IMR-90 (cell line): ENCODE measurements around the gene SLC12A6. TPM values are rescaled to one million over a fixed set of nuclear protein-coding genes. Genes with fewer than 3 reads are reported as not detected.

Experiments
- ATAC-seq: fragments of 200-7000 bp; cut with Tn5 transposase; 2 replicates; pipeline ENCODE4 v1.9.1; 2020; ENCODE audit warnings: low read depth, mild to moderate bottlenecking, moderate library complexity
- BruUV-seq: library from RNA; stranded (reverse); fragments of 400-500 nt; replicated peaks from 2 replicates; lab custom pipeline; 2021; lab: Mats Ljungman, UMichigan
- CTCF ChIA-PET: fragments of 300-600 bp; formaldehyde crosslinking; extraction: SDS; loops from one replicate; lab custom pipeline; 2021; ENCODE audit warnings: antibody characterized with exemption; lab: Yijun Ruan, JAX
- POLR2A ChIA-PET: fragments of 300-600 bp; sonication (Branson Sonifier 250); formaldehyde crosslinking; loops from one replicate; lab custom pipeline; 2022; ENCODE audit warnings: antibody characterized with exemption; ENCODE audit not compliant: unreplicated experiment; lab: Charles Lee
- DNase-seq: peaks from one replicate; pipeline ENCODE4 v3.0.0; 2013
- H2AFZ ChIP-seq: replicated peaks from 2 replicates; pipeline ENCODE3; 2013; ENCODE audit warnings: low read length, mild to moderate bottlenecking; ENCODE audit not compliant: poor library complexity
- H2AK5ac ChIP-seq: 2 replicates; pipeline ENCODE4 v1.6.1; 2013; ENCODE audit warnings: low read depth, low read length, inconsistent platforms
- H2AK9ac ChIP-seq: replicated peaks from 2 replicates; pipeline ENCODE3; 2013; ENCODE audit warnings: mild to moderate bottlenecking, low read depth, low read length, moderate library complexity; ENCODE audit not compliant: poor library complexity
- H2BK120ac ChIP-seq: 2 replicates; pipeline ENCODE4 v1.6.1; 2013; ENCODE audit warnings: low read depth, low read length, inconsistent platforms
- H2BK15ac ChIP-seq: 3 replicates; pipeline ENCODE4 v1.6.1; 2013; ENCODE audit warnings: low read depth, low read length, inconsistent platforms
- H2BK20ac ChIP-seq: 2 replicates; pipeline ENCODE4 v1.6.1; 2013; ENCODE audit warnings: low read depth, mild to moderate bottlenecking, inconsistent platforms, low read length, moderate library complexity
- H2BK5ac ChIP-seq: 2 replicates; pipeline ENCODE4 v1.6.1; 2013; ENCODE audit warnings: mild to moderate bottlenecking, low read depth, low read length, inconsistent platforms; ENCODE audit not compliant: poor library complexity, severe bottlenecking
- H3K14ac ChIP-seq: replicated peaks from 2 replicates; pipeline ENCODE4 v1.6.1; 2013; ENCODE audit warnings: low read depth, low read length, inconsistent platforms
- H3K18ac ChIP-seq: 2 replicates; pipeline ENCODE4 v1.6.1; 2013; ENCODE audit warnings: low read depth, low read length, control low read depth
- H3K23ac ChIP-seq: 2 replicates; pipeline ENCODE4 v1.6.1; 2013; ENCODE audit warnings: low read depth, low read length, inconsistent platforms
- H3K27ac ChIP-seq: 2 replicates; pipeline ENCODE4 v1.5.1; 2013; ENCODE audit warnings: mild to moderate bottlenecking, control low read depth, low read length; ENCODE audit not compliant: insufficient read depth
- H3K27me3 ChIP-seq: 2 replicates; pipeline ENCODE4 v1.6.1; 2013; ENCODE audit warnings: low read length; ENCODE audit not compliant: control insufficient read depth, insufficient read depth
- H3K36me3 ChIP-seq: 2 replicates; pipeline ENCODE4 v1.6.1; 2013; ENCODE audit warnings: low read length, mixed read lengths; ENCODE audit not compliant: control insufficient read depth, insufficient read depth
- H3K4ac ChIP-seq: 2 replicates; pipeline ENCODE4 v1.6.1; 2013; ENCODE audit warnings: low read depth, low read length, inconsistent platforms
- H3K4me1 ChIP-seq: 2 replicates; pipeline ENCODE4 v1.6.1; 2013; ENCODE audit warnings: low read length, mixed read lengths; ENCODE audit not compliant: control insufficient read depth, insufficient read depth
- H3K4me2 ChIP-seq: 2 replicates; pipeline ENCODE4 v1.6.1; 2013; ENCODE audit warnings: low read depth, mild to moderate bottlenecking, control low read depth, low read length, moderate library complexity
- H3K4me3 ChIP-seq: 2 replicates; pipeline ENCODE4 v1.5.1; 2013; ENCODE audit warnings: low read depth, mild to moderate bottlenecking, control low read depth, low read length, moderate library complexity; ENCODE audit not compliant: insufficient read depth
- H3K56ac ChIP-seq: 2 replicates; pipeline ENCODE4 v1.6.1; 2013; ENCODE audit warnings: low read length, inconsistent platforms; ENCODE audit not compliant: insufficient read depth; ENCODE audit errors: extremely low read depth
- H3K79me1 ChIP-seq, 2 experiments: 2 replicates each; pipeline ENCODE4 v1.6.1; 2013; ENCODE audit warnings: low read length in 2 of 2, inconsistent platforms in 1 of 2, low read depth in 1 of 2
- H3K9ac ChIP-seq: 2 replicates; pipeline ENCODE4 v1.6.1; 2013; ENCODE audit warnings: low read depth, low read length, control low read depth
- H3K9me1 ChIP-seq: 2 replicates; pipeline ENCODE4 v1.6.1; 2013; ENCODE audit warnings: low read length, inconsistent platforms; ENCODE audit not compliant: insufficient read depth
- H3K9me3 ChIP-seq: 2 replicates; pipeline ENCODE4 v1.6.1; 2013; ENCODE audit warnings: low read length; ENCODE audit not compliant: control insufficient read depth, insufficient read depth
- H4K20me1 ChIP-seq: 2 replicates; pipeline ENCODE4 v1.6.1; 2013; ENCODE audit warnings: low read length, inconsistent platforms; ENCODE audit not compliant: insufficient read depth
- H4K5ac ChIP-seq: 2 replicates; pipeline ENCODE4 v1.6.1; 2013; ENCODE audit warnings: mild to moderate bottlenecking, low read depth, low read length, control low read depth
- H4K8ac ChIP-seq, 2 experiments: 2 replicates each; pipeline ENCODE4 v1.6.1; 2013; ENCODE audit warnings: low read depth in 2 of 2, low read length in 2 of 2, control low read depth in 1 of 2, inconsistent platforms in 1 of 2
- H4K91ac ChIP-seq: 2 replicates; pipeline ENCODE4 v1.6.1; 2013; ENCODE audit warnings: low read depth, low read length, inconsistent platforms; ENCODE audit not compliant: insufficient read depth
- BHLHE40 ChIP-seq: fragments of 150-350 bp; IDR thresholded peaks from 2 replicates; pipeline ENCODE4 v1.6.1; 2016; ENCODE audit warnings: mild to moderate bottlenecking, low read depth, low read length
- CEBPB ChIP-seq: IDR thresholded peaks from 2 replicates; pipeline ENCODE4 v1.6.1; 2012; ENCODE audit warnings: low read depth, low read length, improper control_type of control experiment
- CHD1 ChIP-seq: IDR thresholded peaks from 2 replicates; pipeline ENCODE4 v1.6.1; 2012; ENCODE audit warnings: low read depth, low read length, improper control_type of control experiment
- ELK1 ChIP-seq: fragments of 150-350 bp; IDR thresholded peaks from 2 replicates; pipeline ENCODE4 v1.6.1; 2016; ENCODE audit warnings: low read depth, mild to moderate bottlenecking, low read length, moderate library complexity, borderline replicate concordance
- FOS ChIP-seq: fragments of 150-350 bp; IDR thresholded peaks from 2 replicates; pipeline ENCODE4 v1.6.1; 2016; ENCODE audit warnings: low read depth, low read length
- MAFK ChIP-seq: IDR thresholded peaks from 2 replicates; pipeline ENCODE4 v1.6.1; 2012; ENCODE audit warnings: low read depth, low read length, improper control_type of control experiment
- MAZ ChIP-seq: IDR thresholded peaks from 2 replicates; pipeline ENCODE4 v1.6.1; 2012; ENCODE audit warnings: low read depth, mild to moderate bottlenecking, low read length, improper control_type of control experiment, moderate library complexity, borderline replicate concordance
- MXI1 ChIP-seq: IDR thresholded peaks from 2 replicates; pipeline ENCODE4 v1.6.1; 2012; ENCODE audit warnings: low read depth, mild to moderate bottlenecking, low read length, moderate library complexity, borderline replicate concordance
- NFE2L2 ChIP-seq: fragments of 150-350 bp; IDR thresholded peaks from 2 replicates; pipeline ENCODE4 v1.6.1; 2016; ENCODE audit warnings: low read depth, mild to moderate bottlenecking, low read length
- POLR2A ChIP-seq: IDR thresholded peaks from 2 replicates; pipeline ENCODE4 v1.6.1; 2012; ENCODE audit warnings: mild to moderate bottlenecking, low read depth, low read length
- RAD21 ChIP-seq: IDR thresholded peaks from 2 replicates; pipeline ENCODE4 v1.6.1; 2012; ENCODE audit warnings: low read length, improper control_type of control experiment
- RCOR1 ChIP-seq: IDR thresholded peaks from 2 replicates; pipeline ENCODE4 v1.6.1; 2012; ENCODE audit warnings: mild to moderate bottlenecking, low read length, improper control_type of control experiment; ENCODE audit not compliant: insufficient replicate concordance
- RFX5 ChIP-seq: IDR thresholded peaks from 2 replicates; pipeline ENCODE4 v1.8.0; 2012; ENCODE audit warnings: low read depth, mild to moderate bottlenecking, low read length, moderate library complexity
- SMC3 ChIP-seq: fragments of 150-350 bp; IDR thresholded peaks from 2 replicates; pipeline ENCODE4 v1.6.1; 2016; ENCODE audit warnings: low read depth, mild to moderate bottlenecking, antibody characterized with exemption, low read length, moderate library complexity
- USF2 ChIP-seq: fragments of 150-350 bp; IDR thresholded peaks from 2 replicates; pipeline ENCODE4 v1.6.1; 2017; ENCODE audit warnings: mild to moderate bottlenecking, antibody characterized with exemption, low read length, low read depth
- WGBS, 2 experiments: methylation state at CpG; one replicate each; pipeline versions ENCODE4 v1.1.5 to v1.1.7; 2013; ENCODE audit warnings: missing lambda C conversion rate in 2 of 2; ENCODE audit not compliant: insufficient read length in 1 of 2; ENCODE audit errors: extremely low coverage in 2 of 2; 5-methylcytosine and 5-hydroxymethylcytosine counted together
- dilution Hi-C: fragments of 300-500 bp; cut with HindIII; formaldehyde crosslinking; loops from one replicate; pipeline ENCODE4 v1.14.3; 2018; ENCODE audit warnings: low sequenced_read_pairs; ENCODE audit not compliant: unreplicated experiment
- in situ Hi-C: fragments of 300-500 bp; cut with MboI; formaldehyde crosslinking; loops from 3 replicates; pipeline ENCODE4 v1.14.3; 2019; ENCODE audit warnings: low sequenced_read_pairs, inconsistent platforms, mixed read lengths
- intact Hi-C: fragments of 100-400 bp; cut with micrococcal nuclease; formaldehyde crosslinking; loops from 2 replicates; pipeline ENCODE4 v1.10.0; 2022
- polyA plus RNA-seq, 3 experiments: library from polyadenylated mRNA; depleted of rRNA; stranded (reverse); fragments of >200 nt; gene quantifications; 2 replicates each; pipeline ENCODE4 v1.2.3, GENCODE V29; 2012; ENCODE audit warnings: low replicate concordance in 1 of 3
- total RNA-seq: library from RNA; depleted of rRNA; stranded (reverse); fragments of >200 nt; gene quantifications from 2 replicates; pipeline ENCODE4 v1.2.3, GENCODE V29; 2012

SLC12A6 gene
- total and polyA plus RNA-seq, 2 of the 4 experiments (the other 2 are of a cell fraction): 7.7 to 10.2 TPM

- in situ Hi-C loops: loop anchor here (10.0 kb wide), 1 partner anchor 259 kb away; the partner anchor contains the start of genes EMC7 and PGBD4
- CTCF ChIA-PET: interaction anchor here (0.7 kb wide), 1 partner anchor 217 kb away, joined by 3 read pairs; no protein-coding TSS in a partner anchor
- no peak overlapping the region for H2BK20ac ChIP-seq
Observed at GRCh38 chr15:34364041-34364440, 26.5 kb upstream of the SLC12A6 start.

More at GRCh38 chr15:34364041-34364440, 26.5 kb upstream of the SLC12A6 start:
- TF ChIP-seq POLR2A (no peak), RAD21 (no peak), USF2 (no peak), MXI1 (no peak), CHD1 (no peak), MAZ (no peak), BHLHE40 (no peak), FOS (no peak), RFX5 (no peak), RCOR1 (no peak), CEBPB (no peak), MAFK (no peak), SMC3 (no peak), NFE2L2 (no peak), ELK1 (no peak)
- Histone ChIP-seq H4K5ac (no peak overlapping the region), H2BK120ac (no peak overlapping the region), H3K18ac (no peak overlapping the region), H2AK5ac (no peak overlapping the region), H3K4me3 (no peak overlapping the region), H3K79me1 (peaks cover 23 to 39% of the 10 kb centered on the region in 2 experiments), H3K27ac (no peak overlapping the region), H3K36me3 (peaks cover 23% of the 10 kb centered on the region), H3K4ac (no peak overlapping the region), H3K4me1 (0 out of 2 replicates have a peak, but pooled peaks cover 3% of the 10 kb centered on the region), H4K8ac (no peak overlapping the region), H4K20me1 (peaks cover 8% of the 10 kb centered on the region; the same call in 1 of the 2 replicates), H3K4me2 (no peak overlapping the region), H3K56ac (no peak overlapping the region), H4K91ac (no peak overlapping the region), H3K14ac (no peak overlapping the region), H2BK15ac (no peak overlapping the region), H3K9ac (no peak overlapping the region), H3K27me3 (no peaks in the 10 kb centered on the region), H2BK5ac (no peak overlapping the region), H3K9me3 (no peaks in the 10 kb centered on the region), H3K23ac (no peak overlapping the region), H2AFZ (no peak overlapping the region), H2AK9ac (no peak overlapping the region), H3K9me1 (peaks cover 10% of the 10 kb centered on the region)
- intact Hi-C loops (loop anchor here (10.0 kb wide), 1 partner anchor 299 kb away; no protein-coding TSS in a partner anchor), dilution Hi-C loops (no loop called here)
- no TSS peak for BruUV-seq
- POLR2A ChIA-PET: no interaction called here
- WGBS, 2 experiments: no CpG with 5 or more reads among the region's 8 CpGs
- DNase-seq (no peak), ATAC-seq (no peak)
